Fibroblast of lung (primary cell): ENCODE data around the gene GLMP.

Experiments
- EZH2 ChIP-seq: IDR thresholded peaks from 2 replicates; pipeline ENCODE4 v1.5.1; 2012; ENCODE audit warnings: low read length, control low read depth, mild to moderate bottlenecking; ENCODE audit errors: missing control alignments
- TF ChIP-seq, protein P1 (sequence below), 2 donors: IDR thresholded peaks in 1 of 2; conservative IDR thresholded peaks in 1 of 2; 1 replicate in 1 of 2; 2 replicates in 1 of 2; pipeline ENCODE4 v1.5.1; 2011 to 2012; ENCODE audit warnings: low read length in 2 of 2, control low read depth in 1 of 2, inconsistent platforms in 1 of 2, low read depth in 1 of 2, mild to moderate bottlenecking in 1 of 2

DNA sequence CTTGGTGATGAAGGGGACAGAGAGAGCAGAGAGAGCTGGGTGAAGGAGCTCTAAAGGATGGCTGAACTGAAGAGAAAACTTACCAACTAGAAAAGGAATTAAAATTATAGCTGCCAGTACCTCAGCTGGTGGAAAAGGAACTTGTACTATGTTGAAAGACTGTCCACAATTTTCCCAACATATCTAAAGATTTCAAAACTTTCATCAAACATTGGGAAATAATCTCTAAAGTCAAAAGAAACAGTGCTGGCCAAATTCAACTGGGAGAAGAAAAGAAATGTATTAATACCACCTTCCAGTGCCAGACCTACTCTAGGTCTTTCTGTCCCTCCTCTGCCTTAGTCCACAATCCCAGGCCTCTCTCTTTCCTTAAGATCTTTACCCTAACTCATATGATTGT, 18.9 kb downstream of the GLMP start:
- TF ChIP-seq, protein P1, sequence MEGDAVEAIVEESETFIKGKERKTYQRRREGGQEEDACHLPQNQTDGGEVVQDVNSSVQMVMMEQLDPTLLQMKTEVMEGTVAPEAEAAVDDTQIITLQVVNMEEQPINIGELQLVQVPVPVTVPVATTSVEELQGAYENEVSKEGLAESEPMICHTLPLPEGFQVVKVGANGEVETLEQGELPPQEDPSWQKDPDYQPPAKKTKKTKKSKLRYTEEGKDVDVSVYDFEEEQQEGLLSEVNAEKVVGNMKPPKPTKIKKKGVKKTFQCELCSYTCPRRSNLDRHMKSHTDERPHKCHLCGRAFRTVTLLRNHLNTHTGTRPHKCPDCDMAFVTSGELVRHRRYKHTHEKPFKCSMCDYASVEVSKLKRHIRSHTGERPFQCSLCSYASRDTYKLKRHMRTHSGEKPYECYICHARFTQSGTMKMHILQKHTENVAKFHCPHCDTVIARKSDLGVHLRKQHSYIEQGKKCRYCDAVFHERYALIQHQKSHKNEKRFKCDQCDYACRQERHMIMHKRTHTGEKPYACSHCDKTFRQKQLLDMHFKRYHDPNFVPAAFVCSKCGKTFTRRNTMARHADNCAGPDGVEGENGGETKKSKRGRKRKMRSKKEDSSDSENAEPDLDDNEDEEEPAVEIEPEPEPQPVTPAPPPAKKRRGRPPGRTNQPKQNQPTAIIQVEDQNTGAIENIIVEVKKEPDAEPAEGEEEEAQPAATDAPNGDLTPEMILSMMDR (conservative IDR thresholded peaks at IDR 0.05 in 1 of 2, IDR thresholded peaks at IDR 0.05 in 1 of 2; ENCODE audit: low read depth in 1 of 2, low read length in 2 of 2) = no peak
- TF ChIP-seq EZH2 = no peak
